SKM-1 (cell line): ENCODE results near the gene EXOSC3.
"Not testable (repeated sequence)": the region's sequence is repeated elsewhere in the genome, so short reads cannot be mapped to it uniquely, and the experiment has no call there.

ENCODE experiments used
- DNase-seq: peaks from one replicate; lab custom pipeline; 2025; ENCODE audit not compliant: unreplicated experiment; lab: John Stamatoyannopoulos, UW

Gene EXOSC3

GRCh38 chr9:37776328-37776727 is 8.5 kb downstream of the EXOSC3 start:
- no peak for DNase-seq

GRCh38 chr9:37775216-37775919 is 9.5 kb downstream of the EXOSC3 start:
- DNase-seq = no peak

DNA sequence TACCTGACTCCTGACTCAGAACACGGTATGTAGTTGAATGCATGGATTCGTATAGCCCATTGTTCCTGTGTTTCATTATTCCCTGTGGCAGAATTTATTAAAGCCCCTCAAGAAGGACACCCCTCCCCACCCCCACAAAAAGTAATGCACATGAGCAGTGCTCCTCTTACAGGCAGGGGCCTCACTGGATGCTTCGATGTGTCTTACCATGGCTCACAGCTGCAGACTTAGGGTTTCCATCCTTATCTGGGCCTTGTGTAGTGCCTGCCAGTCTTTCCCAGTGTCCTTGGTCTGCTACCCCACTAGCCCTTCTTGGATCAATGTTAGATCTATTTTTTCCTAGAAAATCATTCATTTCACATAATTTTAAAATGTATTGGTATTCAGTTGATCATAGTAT is 14.9 kb downstream of the EXOSC3 start:
- no peak for DNase-seq

DNA sequence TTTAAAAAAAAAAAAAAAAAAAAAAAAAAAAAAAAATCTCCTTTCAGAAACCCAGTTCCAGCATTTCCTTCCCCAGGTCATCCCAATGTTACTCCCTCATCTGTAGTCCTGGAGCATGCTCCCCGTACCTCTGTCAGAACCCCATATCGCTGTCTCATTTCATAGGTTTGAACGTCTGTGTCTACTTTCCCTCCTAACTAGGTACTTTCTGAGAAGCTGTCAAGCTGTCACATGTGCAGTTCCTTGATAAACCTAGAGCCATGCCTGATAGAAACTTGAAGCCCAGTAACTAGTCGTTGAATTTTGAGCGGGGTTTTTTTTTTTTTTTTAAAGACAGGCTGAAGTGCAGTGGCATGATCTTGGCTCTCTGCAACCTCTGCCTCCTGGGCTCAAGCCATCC is 15.6 kb downstream of the EXOSC3 start:
- DNase-seq = no peak

DNA sequence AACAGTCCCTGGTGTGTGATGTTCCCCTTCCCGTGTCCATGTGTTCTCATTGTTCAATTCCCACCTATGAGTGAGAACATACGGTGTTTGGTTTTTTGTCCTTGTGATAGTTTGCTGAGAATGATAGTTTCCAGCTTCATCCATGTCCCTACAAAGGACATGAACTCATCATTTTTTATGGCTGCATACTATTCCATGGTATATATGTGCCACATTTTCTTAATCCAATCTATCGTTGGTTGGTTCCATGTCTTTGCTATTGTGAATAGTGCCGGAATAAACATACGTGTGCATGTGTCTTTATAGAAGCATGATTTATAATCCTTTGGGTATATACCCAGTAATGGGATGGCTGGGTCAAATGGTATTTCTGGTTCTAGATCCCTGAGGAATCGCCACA is 19.6 kb downstream of the EXOSC3 start:
- DNase-seq = not testable (repeated sequence)

GRCh38 chr9:37761511-37761910 is 23.4 kb downstream of the EXOSC3 start:
- DNase-seq = no peak

DNA sequence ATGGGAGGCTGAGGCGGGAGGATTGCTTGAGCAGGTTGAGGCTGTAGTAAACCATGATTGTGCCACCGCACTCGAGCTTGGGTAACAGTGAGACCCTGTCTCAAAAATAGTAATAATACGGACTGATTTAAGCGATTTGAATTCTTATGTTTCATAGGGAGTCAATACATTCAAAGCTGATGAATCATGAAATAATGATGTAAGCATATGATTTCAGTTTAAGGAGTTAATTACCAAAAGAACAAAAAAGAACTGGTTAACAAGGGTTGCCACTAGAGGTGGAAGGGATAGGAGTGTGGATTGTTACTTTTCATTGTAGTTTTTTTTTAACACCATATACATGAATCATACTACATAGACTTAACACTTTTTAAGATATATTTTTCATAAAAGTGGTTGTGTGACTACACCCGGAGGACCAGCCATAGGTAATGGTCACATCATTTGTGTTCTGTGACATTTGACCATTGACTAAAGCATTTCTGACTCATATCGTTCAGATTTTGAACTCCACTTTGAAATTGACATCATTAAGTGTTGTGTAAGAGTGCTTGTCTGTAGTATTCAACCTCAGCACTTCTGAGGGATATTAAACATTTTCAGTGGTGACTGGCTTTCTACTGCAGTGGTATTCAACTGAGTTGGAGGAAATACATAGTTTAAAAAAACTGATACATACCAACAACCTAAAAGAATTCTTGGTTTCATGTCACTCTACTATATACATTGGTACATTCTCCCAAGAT is 24.3 kb downstream of the EXOSC3 start:
- no peak for DNase-seq

- DNase-seq = no peak
These were observed 26.1 kb downstream of the EXOSC3 start for GRCh38 chr9:37758747-37759146.

DNA sequence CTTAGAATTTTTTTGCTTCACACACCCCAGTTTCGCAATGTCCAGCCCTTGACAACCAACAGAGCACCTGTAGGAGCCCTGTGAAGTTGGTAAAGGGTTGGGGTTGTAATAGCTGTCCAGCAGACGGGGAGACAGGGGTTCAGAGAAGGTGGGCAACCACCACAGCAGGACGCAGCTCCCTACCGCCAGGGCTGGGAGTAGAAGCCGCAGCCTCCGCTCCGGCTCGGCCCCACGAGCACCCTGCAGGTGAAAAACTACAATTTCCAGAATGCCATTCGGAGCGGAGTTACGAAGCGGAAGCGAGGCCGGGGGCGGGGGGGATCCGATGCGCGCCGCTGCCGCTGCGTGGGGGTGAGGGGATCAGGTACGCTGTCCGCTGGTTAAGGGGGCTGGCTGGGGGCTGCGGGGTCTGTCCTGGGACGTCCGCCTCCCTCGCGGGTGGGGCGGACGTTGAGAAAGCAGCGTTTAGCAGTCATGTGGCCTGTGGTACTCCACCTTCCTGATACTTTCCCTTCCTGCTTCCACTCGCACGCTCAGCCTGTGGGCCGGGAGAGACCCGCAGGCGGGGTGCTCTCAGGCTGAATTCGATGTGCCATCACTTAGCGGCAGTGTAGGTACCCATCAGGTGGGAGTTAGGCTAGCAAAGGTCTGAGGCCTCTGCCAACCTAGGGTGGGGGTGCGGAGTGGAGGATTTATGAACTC is 31.2 kb downstream of the EXOSC3 start, which contains the start of gene TRMT10B:
TRMT10B (plus strand) TSS at position 317 of the 702 bp plus-strand sequence. CDS start 8,127 bp downstream, outside the sequence.
- DNase-seq = peak; percentile 43

DNA sequence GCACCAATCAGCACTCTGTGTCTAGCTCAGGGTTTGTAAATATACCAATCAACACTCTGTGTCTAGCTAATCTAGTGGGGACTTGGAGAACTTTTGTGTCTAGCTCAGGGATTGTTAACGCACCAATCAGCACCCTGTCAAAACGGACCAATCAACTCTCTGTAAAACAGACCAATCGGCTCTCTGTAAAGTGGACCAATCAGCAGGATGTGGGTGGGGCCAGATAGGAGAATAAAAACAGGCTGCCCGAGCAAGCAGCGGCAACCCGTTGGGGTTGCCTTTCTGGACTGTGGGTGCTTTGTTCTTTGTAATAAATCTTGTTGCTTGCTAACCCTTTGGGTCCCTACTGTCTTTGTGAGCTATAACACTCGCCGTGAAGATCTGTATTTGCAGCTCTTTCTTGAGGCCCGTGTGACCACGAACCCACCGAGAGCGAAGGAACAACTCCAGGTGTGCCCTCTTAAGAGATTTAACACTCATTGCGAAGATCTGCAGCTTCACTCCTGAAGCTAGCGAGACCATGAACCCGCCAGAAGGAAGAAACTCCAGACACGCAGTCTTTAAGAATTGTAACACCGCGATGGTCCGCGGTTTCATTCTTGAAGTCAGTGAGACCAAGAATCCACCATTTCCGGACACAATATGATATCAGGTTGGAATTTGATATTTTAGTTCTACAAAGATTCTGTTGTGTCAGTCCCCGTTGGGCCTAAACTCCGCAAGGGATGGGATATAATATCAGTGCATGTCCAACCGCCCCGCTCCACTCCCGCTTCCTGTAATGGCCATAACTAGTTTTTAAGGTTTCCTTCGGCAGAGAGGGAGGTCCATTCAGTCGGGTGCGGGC is 32.0 kb downstream of the EXOSC3 start:
- no peak for DNase-seq

DNA sequence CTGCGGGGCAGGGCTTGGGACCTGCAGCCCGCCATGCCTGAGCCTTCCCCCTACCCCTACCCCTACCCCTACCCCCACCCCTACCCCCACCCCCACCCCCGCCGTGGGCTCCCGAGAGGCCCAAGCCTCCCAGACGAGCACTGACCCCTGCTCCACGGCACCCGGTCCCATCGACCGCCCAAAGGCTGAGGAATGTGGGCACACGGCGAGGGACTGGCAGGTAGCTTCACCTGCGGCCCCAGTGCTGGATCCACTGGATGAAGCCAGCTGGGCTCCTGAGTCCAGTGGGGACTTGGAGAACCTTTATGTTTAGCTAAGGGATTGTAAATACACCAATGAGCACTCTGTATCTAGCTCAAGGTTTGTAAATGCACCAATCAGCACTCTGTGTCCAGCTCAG is 32.8 kb downstream of the EXOSC3 start:
- DNase-seq = not testable (repeated sequence)

DNA sequence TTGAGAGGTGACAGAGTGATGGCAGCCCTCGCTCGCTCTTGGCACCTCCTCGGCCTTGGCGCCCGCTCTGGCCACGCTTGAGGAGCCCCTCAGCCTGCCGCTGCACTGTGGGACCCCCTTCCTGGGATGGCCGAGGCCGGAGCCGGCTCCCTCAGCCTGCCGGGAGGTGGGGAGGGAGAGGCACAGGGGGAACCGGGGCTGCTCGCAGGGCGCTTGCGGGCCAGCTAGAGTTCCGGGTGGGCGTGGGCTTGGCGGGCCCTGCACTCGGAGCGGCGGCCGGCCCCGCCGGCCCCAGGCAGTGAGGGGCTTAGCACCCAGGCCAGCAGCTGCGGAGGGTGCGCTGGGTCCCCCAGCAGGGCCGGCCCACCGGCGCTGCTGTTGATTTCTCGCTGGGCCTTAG is 33.2 kb downstream of the EXOSC3 start:
- DNase-seq = not testable (repeated sequence)

DNA sequence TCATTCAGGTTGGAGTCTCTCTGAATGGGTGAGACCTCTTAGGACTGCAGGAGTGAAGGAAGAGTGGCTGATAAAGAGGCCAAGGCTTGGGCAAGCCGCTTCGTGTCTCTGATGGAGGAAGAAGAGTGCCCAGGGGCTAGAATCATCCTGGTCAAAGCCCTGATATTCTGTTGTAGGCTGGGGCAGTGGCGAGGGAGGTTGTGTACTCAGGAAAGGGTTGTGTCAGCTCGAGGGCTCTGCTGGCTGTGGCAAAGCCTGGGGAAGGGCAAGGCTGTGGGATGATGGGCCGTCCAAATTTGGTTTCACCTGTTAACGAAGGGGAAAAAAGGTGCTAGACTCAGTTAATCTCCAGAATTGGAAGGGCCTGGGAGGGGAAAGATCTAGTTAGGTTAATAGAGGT is 33.7 kb downstream of the EXOSC3 start:
- no peak for DNase-seq

DNA sequence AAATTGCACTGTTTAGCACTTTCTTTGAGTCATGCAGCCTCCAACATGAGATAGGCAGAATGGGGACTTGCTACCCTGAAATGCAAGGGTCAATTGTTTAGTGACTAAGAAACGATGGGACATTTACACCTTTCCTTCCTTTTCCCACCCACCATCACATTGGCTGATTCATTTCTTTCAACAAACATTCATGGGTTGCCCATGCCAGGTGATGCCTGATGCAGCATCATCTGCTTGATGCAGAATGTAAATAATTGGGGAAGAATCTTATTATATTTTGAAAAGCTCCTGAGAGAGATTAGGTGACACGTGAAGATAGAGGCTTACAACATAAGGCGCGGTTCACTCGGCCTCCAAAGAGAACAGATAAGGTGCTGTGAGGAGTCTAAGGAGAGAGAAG is 35.7 kb downstream of the EXOSC3 start:
- no peak for DNase-seq

DNA sequence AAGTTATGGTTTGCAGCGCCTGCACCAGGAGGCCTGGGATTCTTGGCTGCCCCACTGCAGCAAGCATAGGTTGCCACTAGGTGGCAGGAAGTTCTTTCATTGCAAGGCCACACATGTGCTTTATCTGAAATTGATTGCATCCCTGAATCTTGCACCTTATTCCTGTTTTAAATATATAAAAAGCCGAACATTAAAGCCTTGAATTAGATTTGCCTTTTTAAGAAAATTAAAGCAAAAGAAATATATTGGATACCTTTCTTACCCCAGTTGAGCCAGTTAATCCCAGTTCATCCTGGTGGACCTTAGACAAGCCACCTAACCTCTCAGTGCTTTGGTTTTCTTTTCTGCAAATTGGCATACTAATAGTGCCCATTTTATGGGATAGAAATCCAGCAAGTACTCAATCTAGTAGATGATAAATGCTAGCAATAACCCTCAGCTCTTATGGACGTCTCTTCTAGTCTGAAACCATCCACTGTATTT is 37.6 kb downstream of the EXOSC3 start:
- DNase-seq = peak; percentile 48

- no peak for DNase-seq
These were observed 38.2 kb downstream of the EXOSC3 start for GRCh38 chr9:37746448-37747270.

- DNase-seq = no peak
These were observed 38.9 kb downstream of the EXOSC3 start for GRCh38 chr9:37745970-37746369.

DNA sequence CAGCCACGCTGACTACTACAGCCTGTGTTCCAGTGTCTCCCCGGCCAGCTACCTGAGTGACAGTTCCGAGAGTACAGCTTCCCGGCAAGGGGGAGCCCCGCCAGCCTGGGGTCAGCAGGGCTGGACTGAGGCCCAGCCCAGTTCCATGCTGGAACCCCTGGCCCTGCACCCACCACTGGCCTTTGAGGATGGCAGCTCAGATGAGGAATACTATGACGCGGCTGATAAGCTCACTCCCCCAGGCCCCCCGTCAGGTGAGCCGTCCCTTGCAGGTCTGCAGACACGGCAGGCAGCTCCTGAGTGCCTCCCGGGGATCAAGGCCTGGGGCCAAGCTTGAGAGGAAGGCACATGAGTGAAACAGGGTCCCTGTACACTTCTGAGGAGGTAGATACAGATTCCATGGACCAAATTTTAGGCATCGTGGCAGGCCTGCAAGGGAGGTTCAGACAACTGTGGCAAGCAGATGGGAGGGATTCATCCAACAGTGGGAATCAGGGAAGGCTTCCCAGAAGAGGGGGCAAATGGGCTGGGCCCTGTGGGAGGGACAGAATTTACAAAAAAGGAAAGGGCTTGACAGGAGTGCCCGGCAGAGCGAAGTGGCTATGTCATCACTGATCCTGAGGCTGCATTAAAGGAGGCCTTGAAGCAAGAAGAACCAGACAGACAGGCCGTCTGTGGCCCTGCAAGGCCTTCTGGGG is 44.1 kb downstream of the EXOSC3 start:
- no peak for DNase-seq

GRCh38 chr9:37740128-37740527 is 44.7 kb downstream of the EXOSC3 start:
- no peak for DNase-seq
